GM15510 (cell line): ENCODE measurements around the gene CHAC1.

Experiments
- POLR2A ChIP-seq: IDR thresholded peaks from 3 replicates; pipeline ENCODE4 v1.6.1; 2011; ENCODE audit warnings: borderline replicate concordance; ENCODE audit not compliant: insufficient read length; ENCODE audit errors: extremely low read depth

CHAC1 gene

DNA sequence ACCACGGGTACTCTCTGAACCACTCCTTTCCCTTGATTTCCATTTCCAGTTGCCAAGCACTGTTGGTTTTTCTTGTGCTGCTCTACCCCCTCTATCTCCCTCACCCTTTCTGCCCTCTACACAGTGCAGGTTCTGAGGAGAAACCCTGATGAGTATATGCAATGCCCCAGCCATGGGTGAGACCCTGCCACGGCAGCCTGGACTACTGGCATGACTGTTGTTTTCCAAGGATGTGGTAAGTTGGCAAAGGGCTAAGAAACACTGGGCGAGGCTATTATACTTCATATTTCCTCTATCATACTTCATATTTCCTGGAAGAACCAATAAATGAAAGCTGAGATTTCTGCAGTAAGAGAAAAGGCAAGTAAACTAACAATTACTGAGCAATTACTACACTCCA is 27.9 kb downstream of the CHAC1 start:
- no peak for TF ChIP-seq POLR2A

DNA sequence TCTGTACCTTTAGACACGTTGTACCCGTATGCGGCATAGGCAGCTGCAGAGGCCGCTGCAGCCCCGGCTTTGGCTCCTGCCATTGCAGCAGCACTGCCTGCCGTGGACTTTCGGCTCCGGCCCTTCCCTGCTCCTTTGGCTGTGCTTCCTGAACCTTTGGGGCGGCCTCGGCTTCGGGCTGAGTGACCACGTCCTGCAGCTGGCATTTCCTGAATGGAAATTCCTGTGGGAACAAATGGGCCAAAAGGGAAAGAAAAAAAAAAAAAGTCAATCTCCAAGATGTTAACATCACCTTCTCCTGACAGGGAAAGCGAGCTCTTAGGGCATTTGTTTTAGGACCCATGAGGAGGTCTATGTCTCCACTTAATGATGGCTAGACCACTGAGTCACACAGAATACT is 29.6 kb downstream of the CHAC1 start:
- TF ChIP-seq POLR2A = no peak

DNA sequence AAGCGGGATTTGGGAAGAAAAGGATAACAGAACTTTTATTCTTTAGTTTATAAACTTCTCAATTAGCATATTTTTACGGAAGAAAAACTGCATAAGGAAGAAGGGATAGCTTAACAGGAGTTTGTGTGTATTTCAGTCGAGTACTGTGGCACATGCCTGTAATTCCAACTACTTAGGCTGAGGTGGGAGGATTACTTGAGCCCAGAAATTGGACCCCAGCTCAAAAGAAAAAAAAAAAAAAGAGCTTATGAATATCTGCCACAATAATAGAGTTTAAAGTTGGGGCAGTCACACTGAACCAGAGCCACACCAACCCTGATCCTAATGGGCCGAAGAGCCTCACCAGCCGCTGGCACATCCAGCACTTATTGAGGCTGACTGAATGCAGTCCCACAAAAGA is 31.1 kb downstream of the CHAC1 start:
- TF ChIP-seq POLR2A = no peak

DNA sequence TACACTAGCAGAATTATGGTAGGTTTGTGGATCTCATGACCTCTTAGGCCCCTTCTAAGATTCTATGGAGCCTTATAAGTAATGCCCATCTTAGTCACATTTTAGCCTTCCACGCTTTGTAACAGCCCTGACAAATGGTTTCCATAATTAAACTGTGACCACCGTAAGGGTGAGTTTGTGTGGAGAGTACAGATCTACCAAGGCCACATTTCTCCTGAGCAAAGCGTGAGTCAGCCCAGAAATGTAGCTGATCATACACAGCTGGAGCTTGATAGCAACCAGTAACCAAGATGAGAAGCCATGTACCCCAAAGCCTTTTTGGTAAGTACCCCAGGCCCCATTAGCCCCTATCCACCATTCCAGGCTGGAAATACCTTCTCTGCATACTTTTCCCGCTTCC is 31.7 kb downstream of the CHAC1 start:
- TF ChIP-seq POLR2A = no peak

DNA sequence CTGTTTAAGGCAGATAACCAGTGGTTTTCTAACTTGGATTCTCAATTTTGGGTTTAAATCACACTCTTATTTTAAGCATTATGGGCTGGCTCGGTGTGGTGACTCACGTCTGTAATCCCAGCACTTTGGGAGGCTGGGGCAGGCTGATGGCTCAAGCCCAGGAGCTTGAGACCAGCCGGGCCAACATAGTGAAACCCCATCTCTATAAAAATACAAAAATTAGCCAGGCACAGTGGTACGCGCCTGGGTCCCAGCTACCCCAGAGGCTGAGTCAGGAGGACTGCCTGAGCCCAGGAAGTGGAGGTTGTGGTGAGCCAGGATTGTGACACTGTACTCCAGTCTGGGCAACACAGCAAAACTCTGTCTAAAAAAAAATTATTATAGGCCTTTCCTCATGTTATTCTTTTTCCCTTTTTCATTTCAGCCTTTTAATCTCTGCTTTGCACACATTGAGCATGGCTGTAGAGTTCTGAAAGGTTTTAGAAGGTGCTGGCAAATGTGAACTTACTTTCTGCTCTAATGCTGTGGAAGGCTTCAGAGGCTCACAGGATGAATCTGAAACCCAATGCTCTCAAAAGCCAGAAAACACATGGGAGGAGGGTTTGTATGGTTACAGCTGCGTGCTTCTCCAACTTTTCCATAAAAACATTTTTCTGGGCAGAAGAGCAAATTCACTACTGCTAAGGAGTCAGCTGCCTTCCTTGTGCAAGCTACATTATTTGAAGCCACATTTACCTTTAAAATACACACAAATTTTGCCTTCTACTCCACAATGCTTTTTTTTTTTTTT is 32.5 kb downstream of the CHAC1 start:
- TF ChIP-seq POLR2A = no peak

DNA sequence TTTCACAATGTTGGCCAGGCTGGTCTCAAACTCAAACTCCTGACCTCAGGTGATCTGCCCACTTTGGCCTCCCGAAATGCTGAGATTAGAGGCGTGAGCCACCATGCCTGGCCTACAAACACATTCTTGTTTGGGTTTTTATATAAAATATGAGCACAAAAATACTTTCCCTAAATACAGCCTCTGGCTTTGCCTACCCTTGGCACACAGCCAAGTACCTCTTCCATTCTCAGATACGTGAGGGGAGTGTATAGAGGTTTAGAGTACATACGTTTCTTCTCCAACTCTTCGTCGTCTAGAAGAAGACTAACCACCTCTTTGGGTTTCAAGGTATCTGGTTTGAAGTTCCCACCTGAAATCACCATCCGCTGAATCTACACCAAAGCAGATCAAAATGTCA is 33.5 kb downstream of the CHAC1 start:
- no peak for TF ChIP-seq POLR2A

DNA sequence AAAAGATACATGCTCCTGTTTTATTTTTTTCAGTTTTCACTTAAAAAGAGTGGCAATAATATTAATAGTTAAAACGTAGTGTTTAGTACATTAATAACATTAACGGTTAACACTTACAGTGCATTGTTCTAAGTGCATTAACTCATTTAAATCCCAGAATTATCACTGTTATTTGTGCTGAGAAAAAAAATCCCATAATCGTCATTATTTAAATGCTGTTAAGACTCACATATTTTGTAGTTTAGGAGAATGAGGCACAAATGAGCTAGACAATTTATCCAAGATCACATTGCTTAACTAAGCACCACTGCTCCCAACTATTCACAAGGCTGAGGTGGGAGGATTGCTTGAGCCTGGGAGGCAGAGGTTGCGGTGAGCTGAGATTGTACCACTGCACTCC is 34.9 kb downstream of the CHAC1 start:
- TF ChIP-seq POLR2A = no peak

DNA sequence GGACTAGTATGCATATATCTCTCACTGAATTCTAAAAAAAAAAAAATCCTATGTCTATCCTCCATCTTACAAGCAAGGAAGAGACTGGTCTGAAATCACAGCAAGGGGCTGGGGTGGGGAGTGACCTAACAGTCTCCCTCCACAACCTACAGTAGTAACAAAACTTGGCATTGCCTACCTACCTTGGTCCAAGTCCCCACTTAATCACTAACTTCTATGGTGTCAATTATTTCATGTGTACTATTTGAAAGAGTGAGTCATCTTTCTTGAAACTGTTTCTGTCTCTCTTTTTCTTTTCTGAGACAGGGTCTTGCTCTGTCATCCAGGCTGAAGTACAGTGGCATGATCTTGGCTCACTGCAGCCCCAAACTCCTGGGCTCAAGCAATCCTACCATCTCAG is 36.8 kb downstream of the CHAC1 start:
- no peak for TF ChIP-seq POLR2A

DNA sequence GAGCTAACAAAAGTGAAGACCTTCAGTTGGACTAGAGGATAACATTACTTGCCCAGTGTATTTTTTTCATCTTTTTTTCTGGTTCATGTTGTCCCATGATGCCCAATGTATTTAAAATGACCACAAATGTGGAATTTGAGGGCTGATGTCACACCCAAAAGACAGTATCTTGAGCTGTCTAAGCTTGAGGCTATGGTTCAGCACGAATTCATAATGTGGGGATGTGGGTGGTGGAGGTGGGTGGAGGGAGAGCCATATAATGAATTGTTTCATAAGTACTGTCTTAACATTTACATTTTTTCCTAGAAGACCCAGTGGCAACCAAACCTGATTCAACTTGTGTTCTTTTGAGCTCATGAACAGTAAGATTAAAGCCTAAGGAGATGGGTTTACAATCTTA is 37.5 kb downstream of the CHAC1 start:
- no peak for TF ChIP-seq POLR2A

DNA sequence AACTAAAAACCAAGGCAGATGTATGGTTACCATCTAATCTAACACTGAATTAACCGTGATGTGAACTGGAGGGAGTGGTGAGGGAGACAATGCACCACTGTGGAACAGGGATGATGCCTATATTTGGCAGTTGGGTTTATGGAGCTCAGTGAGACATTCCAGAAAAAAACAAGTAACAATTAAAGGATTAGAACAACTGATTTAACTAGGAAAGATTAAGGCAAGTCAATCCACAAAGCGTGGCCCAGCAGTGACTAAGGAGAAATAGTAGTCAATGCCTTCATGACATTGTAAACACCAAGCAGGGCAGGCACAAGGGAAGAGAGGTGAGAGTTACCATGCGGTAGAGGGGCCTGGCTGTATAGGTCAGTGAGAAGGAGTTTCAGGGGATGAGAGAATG is 38.1 kb downstream of the CHAC1 start:
- no peak for TF ChIP-seq POLR2A

DNA sequence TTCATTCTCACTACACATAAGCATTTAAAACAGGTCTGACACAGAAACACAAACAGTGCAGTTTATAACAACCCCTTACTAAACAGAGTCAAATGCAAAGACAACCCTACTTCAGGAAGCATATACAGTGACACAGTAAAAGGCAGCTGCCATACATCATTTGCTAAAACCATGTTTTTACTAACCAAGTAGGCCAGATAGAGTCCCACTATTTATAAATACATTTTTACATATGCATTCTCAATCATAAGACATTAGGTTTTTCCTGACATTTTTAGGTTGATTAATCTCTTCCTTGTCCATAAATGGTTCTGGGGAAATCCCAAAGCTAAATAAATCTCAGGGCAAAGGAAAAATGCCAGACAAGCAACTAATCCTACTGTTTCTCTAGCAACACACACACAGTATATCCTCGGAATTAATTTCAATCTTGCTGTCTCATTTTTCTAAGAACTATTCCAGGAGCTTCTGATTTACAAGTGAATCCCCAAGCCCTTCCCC is 39.0 kb downstream of the CHAC1 start:
- TF ChIP-seq POLR2A = no peak

DNA sequence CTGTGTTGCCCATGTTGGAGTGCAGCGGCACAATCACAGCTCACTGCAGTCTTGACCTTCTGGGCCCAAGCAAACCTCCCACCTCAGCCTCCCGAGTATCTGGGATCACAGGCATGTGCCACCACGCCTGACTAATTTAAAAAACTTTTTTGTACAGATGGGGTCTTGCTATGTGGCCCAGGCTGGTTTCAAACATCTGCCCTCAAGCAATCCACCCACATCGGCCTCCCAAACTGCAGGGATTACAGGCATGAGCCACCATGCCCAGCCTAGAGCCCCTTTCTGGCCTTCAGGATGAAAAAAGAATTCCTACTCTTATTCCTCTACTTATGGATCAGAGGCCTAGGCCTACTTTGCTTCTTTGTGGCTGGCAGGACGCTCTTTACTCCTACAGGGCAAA is 39.6 kb downstream of the CHAC1 start:
- no peak for TF ChIP-seq POLR2A

DNA sequence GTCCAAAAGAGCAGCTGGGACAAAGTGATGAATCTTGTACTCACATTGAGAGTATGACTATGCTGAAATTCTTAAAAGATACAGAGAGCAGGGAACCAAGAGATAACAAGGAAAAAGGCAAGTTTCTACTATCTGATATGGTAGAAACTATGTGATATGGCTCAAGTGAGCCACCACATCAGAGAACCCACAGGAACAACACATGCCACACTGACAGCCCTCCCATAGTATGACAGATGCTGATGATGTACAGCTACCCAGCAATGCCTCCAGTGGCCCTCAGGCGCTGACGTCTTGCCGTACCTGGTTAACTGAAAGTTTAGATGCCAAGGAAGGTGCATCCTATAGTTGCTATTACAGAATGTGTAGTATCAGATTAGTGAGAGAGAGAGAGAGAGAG is 42.4 kb downstream of the CHAC1 start:
- TF ChIP-seq POLR2A = no peak

DNA sequence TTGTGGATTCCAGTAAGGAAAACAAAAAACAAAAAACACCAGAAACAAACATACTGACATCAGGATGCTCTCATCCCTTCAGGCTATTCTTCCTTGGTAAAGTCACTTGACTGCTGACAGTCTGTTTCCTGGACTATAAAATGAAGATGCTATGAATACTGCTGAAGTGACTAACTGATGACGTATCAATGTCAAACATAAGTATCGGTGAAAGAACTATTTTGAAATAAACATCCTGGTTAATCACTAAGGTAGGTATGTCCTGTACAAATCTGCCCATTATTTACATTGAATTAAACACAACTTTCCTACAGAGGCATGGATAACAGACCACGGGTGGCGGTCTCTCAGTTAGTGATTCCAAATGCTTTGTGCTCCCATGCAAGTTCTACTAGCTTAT is 45.9 kb downstream of the CHAC1 start:
- TF ChIP-seq POLR2A = no peak

DNA sequence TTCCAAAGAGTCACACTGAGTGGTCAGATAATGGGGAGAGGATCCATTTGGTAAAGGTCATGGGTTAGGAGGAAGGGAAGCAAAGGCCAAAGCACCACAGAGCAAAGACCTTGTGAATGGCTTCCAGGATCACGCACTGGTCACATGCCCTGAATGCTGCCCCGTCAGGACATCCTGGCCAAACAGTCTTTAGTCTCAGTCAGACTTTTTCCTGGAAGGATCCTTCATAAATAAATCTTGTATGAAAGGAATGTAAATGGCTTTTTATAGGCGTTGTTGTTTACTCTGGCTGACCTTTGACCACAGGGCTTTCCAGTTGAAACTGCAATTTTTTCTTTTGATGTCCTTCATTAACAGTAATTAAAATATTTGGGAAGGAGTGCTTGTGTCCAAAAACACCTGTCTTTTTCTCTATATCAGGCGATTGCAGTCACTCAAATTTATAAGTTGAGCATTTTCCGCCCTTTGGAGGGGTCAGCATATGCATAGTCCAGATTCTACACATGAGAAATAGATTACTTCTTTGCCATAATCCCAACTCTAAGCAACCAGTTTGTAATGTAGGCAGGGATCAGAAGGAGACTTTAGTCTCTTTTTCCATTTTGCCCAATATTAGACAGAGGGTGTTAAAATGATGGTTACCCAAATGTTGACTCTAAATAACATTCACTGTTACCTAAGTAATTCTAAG is 48.4 kb downstream of the CHAC1 start:
- TF ChIP-seq POLR2A = no peak

DNA sequence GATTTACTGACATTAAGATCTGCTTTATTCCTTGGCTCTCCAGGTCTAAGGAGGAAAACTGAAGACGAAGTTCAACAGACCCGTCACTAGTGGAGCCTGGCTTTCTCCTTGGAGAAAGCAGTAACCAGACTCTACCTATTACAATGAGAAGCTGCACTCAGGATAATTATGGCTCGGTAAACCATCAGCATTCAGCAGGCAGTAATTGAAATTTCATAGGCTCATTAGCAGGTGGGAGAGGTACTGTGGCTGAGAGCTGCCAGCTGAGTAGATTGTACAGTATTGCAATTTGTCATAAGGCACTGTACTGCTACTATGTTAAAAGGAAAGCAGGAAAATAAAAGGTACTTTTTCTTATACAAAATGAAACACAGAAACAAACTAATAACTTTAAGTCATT is 51.2 kb downstream of the CHAC1 start:
- TF ChIP-seq POLR2A = no peak
